B cell (primary cell): ENCODE measurements around the gene PRXL2B. TPM values are rescaled to one million over a fixed set of nuclear protein-coding genes. Genes with fewer than 3 reads are reported as not detected.

Source experiments
- ATAC-seq: fragments of 200-7000 bp; cut with Tn5 transposase; one replicate; pipeline ENCODE4 v1.10.0; 2021; ENCODE audit warnings: low read depth, mild to moderate bottlenecking, moderate number of reproducible peaks, moderate library complexity
- CTCF ChIA-PET: fragments of 350-600 bp; sonication (Branson Sonifier 250); formaldehyde crosslinking; loops from one replicate; lab custom pipeline; 2021; ENCODE audit warnings: antibody characterized with exemption, inconsistent platforms; lab: Charles Lee
- POLR2A ChIA-PET: fragments of 350-600 bp; sonication (Branson Sonifier 250); formaldehyde crosslinking; loops from one replicate; lab custom pipeline; 2021; ENCODE audit warnings: antibody characterized with exemption; lab: Charles Lee
- DNase-seq: peaks from one replicate; pipeline ENCODE4 v3.0.0; 2013
- H2AFZ ChIP-seq: 2 replicates; pipeline ENCODE4 v1.6.1; 2012; ENCODE audit warnings: mild to moderate bottlenecking, low read depth, low read length; ENCODE audit not compliant: insufficient read depth, poor library complexity, severe bottlenecking
- H3K27ac ChIP-seq, 2 donors: 1 replicate in 1 of 2; 2 replicates in 1 of 2; pipeline ENCODE4 v1.5.1; 2012 to 2013; ENCODE audit warnings: low read length in 2 of 2, mild to moderate bottlenecking in 2 of 2, moderate library complexity in 1 of 2
- H3K27me3 ChIP-seq, 4 experiments: fragments of 200-600 bp in 1 of 4; sonication (generic) in 1 of 4; replicated peaks in 1 of 4; 1 replicate in 2 of 4; 2 replicates in 2 of 4; pipeline versions ENCODE4 v1.6.1 to v1.7.0; 2013 to 2016; ENCODE audit warnings: low read length in 3 of 4, mild to moderate bottlenecking in 2 of 4, mixed read lengths in 1 of 4, moderate library complexity in 1 of 4; ENCODE audit not compliant: insufficient read depth in 4 of 4, control insufficient read depth in 3 of 4; ENCODE audit errors: control extremely low read depth in 1 of 4
- H3K36me3 ChIP-seq, 2 experiments: replicated peaks in 1 of 2; 1 replicate in 1 of 2; 2 replicates in 1 of 2; pipeline versions ENCODE4 v1.6.1 to v1.7.1; 2013; ENCODE audit warnings: low read length in 1 of 2; ENCODE audit not compliant: insufficient read depth in 2 of 2, control insufficient read depth in 1 of 2; ENCODE audit errors: control extremely low read depth in 1 of 2, extremely low read depth in 1 of 2
- H3K4me1 ChIP-seq, 2 donors: fragments of 200-600 bp in 1 of 2; sonication (generic) in 1 of 2; 1 replicate in 1 of 2; 2 replicates in 1 of 2; pipeline versions ENCODE4 v1.5.1 to v1.6.1; 2013 to 2017; ENCODE audit warnings: low read length in 2 of 2; ENCODE audit not compliant: control insufficient read depth in 2 of 2, insufficient read depth in 2 of 2
- H3K4me2 ChIP-seq: replicated peaks from 2 replicates; pipeline ENCODE3; 2012; ENCODE audit warnings: mild to moderate bottlenecking, low read depth, low read length; ENCODE audit not compliant: poor library complexity, severe bottlenecking
- H3K4me3 ChIP-seq, 5 experiments: fragments of 200-600 bp in 1 of 5; sonication (generic) in 1 of 5; 1 replicate in 3 of 5; 2 replicates in 2 of 5; pipeline versions ENCODE4 v1.5.1 to v1.7.0; 2011 to 2016; ENCODE audit warnings: low read length in 4 of 5, mild to moderate bottlenecking in 4 of 5, low read depth in 2 of 5, control low read depth in 1 of 5, moderate library complexity in 1 of 5; ENCODE audit not compliant: insufficient read depth in 1 of 5; ENCODE audit errors: control extremely low read depth in 1 of 5, extremely low read depth in 1 of 5
- H3K79me2 ChIP-seq: fragments of 200-600 bp; sonication (generic); one replicate; pipeline ENCODE4 v1.6.0; 2016; ENCODE audit warnings: low read length; ENCODE audit not compliant: control insufficient read depth, insufficient read depth
- H3K9ac ChIP-seq: fragments of 200-600 bp; sonication (generic); 2 replicates; pipeline ENCODE4 v1.6.1; 2017; ENCODE audit warnings: mild to moderate bottlenecking, low read length, moderate library complexity
- H3K9me3 ChIP-seq, 3 donors: one replicate each; pipeline versions ENCODE4 v1.6.1 to v1.7.1; 2013; ENCODE audit warnings: low read length in 2 of 3; ENCODE audit not compliant: control insufficient read depth in 2 of 3, insufficient read depth in 1 of 3; ENCODE audit errors: control extremely low read depth in 1 of 3
- H4K20me1 ChIP-seq: 2 replicates; pipeline ENCODE4 v1.6.0; 2012; ENCODE audit warnings: mild to moderate bottlenecking, low read length; ENCODE audit not compliant: insufficient read depth, control insufficient read depth, poor library complexity, severe bottlenecking
- H3K27ac Mint-ChIP-seq: one replicate; pipeline ENCODE4 v1.8.0; 2021; ENCODE audit warnings: mixed read lengths
- H3K27me3 Mint-ChIP-seq: one replicate; pipeline ENCODE4 v1.8.0; 2021; ENCODE audit warnings: mixed read lengths
- H3K4me1 Mint-ChIP-seq: one replicate; pipeline ENCODE4 v1.8.0; 2021; ENCODE audit warnings: mixed read lengths
- H3K4me3 Mint-ChIP-seq: one replicate; pipeline ENCODE4 v1.8.0; 2021; ENCODE audit warnings: mixed read lengths
- H3K9me3 Mint-ChIP-seq: one replicate; pipeline ENCODE4 v1.8.0; 2022; ENCODE audit warnings: mixed read lengths; ENCODE audit not compliant: insufficient read depth
- EZH2 ChIP-seq: IDR thresholded peaks from 2 replicates; pipeline ENCODE4 v1.6.1; 2012; ENCODE audit warnings: borderline replicate concordance, low read depth, mild to moderate bottlenecking, moderate library complexity, low read length; ENCODE audit not compliant: insufficient read depth, poor library complexity, severe bottlenecking
- WGBS: methylation state at CpG from one replicate; pipeline ENCODE4 v1.1.5; 2013; ENCODE audit warnings: missing lambda C conversion rate; ENCODE audit not compliant: insufficient coverage; 5-methylcytosine and 5-hydroxymethylcytosine counted together
- intact Hi-C: fragments of 100-400 bp; cut with micrococcal nuclease; formaldehyde crosslinking; loops from one replicate; pipeline ENCODE4 v1.10.0; 2022
- polyA minus RNA-seq: library from RNA; depleted of rRNA, polyadenylated mRNA; stranded (reverse); fragments of >200 nt; gene quantifications from 2 replicates; pipeline ENCODE4 v1.2.3, GENCODE V29; 2012
- polyA plus RNA-seq: library from polyadenylated mRNA; depleted of rRNA; stranded (reverse); fragments of >200 nt; gene quantifications from 2 replicates; pipeline ENCODE4 v1.2.3, GENCODE V29; 2012
- total RNA-seq, 2 donors: library from RNA; stranded (reverse); fragments of 120-200 nt in 1 of 2; gene quantifications; 1 replicate in 1 of 2; 2 replicates in 1 of 2; pipeline versions ENCODE4 v1.2.3 to v1.2.4, GENCODE V29; 2013 to 2022
- TF ChIP-seq, protein P1 (sequence below): fragments of 200-600 bp; IDR thresholded peaks from one replicate; pipeline ENCODE4 v1.8.0; 2022; ENCODE audit warnings: antibody characterized with exemption, mild to moderate bottlenecking

The PRXL2B gene, protein sequence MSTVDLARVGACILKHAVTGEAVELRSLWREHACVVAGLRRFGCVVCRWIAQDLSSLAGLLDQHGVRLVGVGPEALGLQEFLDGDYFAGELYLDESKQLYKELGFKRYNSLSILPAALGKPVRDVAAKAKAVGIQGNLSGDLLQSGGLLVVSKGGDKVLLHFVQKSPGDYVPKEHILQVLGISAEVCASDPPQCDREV
- 27.0 and 27.9 TPM in 2 replicates for total RNA-seq
- total RNA-seq (2013), result 4.9 TPM
- polyA plus RNA-seq, result 10.0 and 13.0 TPM in 2 replicates
- polyA minus RNA-seq, result 10.4 and 13.7 TPM in 2 replicates

DNA sequence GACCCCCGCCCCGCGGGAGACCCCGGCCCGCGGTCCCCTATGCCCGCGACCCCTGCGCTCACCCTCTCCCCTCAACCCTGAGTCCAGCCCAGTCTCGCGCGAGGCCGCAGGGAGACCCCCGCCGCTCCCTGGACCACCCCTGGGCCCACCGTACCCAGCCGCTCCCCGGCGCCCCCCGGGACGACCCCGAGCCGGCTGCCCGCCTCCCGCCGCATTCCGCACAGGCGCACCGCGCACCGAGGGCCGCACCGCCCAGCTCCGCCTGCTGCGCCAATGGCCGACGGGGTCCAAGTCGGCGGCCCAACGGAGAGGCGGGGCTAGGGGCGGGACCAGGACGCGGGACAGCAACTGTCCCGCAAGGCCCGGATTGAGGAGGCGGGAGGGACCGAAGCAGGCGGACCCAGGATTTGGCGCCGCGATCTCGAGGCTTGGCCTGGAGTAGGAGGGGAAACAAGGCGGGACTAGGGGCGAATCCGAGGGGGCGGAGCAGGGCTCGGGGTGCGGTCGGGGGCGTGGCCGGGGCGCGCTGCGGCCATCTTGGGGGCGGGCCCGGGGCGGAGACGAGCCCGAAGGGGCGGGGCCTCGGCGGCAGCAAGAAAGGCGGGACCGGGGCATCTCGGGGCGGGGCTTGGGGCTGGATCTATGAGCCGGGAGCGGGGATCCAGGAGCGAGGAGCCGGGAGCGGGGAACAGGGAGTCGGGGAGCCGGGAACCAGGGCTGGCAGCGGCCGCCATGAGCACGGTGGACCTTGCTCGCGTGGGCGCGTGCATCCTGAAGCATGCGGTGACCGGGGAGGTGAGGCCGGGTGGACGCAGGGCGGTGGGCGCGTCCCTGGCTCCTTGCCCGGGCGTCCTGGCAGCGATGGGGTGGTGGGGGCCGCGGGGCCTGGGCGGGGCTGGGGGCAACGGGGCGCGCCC, at the start of gene PRXL2B:
Gene PRXL2B (plus strand): TSS at position 624 of the 917 bp plus-strand sequence. CDS start 109 bp downstream, at position 733.
- H3K27me3 Mint-ChIP-seq, result no peaks in the 10 kb centered on the region
- H3K9ac ChIP-seq, result peak within 1 kb of the TSS; percentile 87
- H3K27me3 ChIP-seq, result no peaks in the 10 kb centered on the region
- TF ChIP-seq, protein P1, sequence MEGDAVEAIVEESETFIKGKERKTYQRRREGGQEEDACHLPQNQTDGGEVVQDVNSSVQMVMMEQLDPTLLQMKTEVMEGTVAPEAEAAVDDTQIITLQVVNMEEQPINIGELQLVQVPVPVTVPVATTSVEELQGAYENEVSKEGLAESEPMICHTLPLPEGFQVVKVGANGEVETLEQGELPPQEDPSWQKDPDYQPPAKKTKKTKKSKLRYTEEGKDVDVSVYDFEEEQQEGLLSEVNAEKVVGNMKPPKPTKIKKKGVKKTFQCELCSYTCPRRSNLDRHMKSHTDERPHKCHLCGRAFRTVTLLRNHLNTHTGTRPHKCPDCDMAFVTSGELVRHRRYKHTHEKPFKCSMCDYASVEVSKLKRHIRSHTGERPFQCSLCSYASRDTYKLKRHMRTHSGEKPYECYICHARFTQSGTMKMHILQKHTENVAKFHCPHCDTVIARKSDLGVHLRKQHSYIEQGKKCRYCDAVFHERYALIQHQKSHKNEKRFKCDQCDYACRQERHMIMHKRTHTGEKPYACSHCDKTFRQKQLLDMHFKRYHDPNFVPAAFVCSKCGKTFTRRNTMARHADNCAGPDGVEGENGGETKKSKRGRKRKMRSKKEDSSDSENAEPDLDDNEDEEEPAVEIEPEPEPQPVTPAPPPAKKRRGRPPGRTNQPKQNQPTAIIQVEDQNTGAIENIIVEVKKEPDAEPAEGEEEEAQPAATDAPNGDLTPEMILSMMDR, result no peak
- TF ChIP-seq EZH2, result no peak
- peaks cover 43% of the 10 kb centered on the region for H3K4me1 Mint-ChIP-seq
- H3K4me3 Mint-ChIP-seq, result peak within 1 kb of the TSS; percentile 95
- peak within 1 kb of the TSS; percentile 99 for H3K27ac Mint-ChIP-seq
- CTCF ChIA-PET, result interaction anchor here (0.6 to 3.9 kb wide), 18 partner anchors 10 to 412 kb away, joined by 3 to 55 read pairs (median 4); partner anchors contain the start of genes FAAP20, HES5, PANK4 and TNFRSF14
- intact Hi-C loops, result loop anchor here (1.0 to 2.0 kb wide), 3 partner anchors 8 to 382 kb away; no protein-coding TSS in a partner anchor
- peaks cover 12% of the 10 kb centered on the region for H3K79me2 ChIP-seq
- peak within 1 kb of the TSS; percentile 92 for H3K4me2 ChIP-seq
- peak within 1 kb of the TSS; percentile 63 to 81 (median 77) for H3K4me3 ChIP-seq
- peaks cover 0 to 7% (median 2%) of the 10 kb centered on the region in 3 donors for H3K9me3 ChIP-seq
- H3K4me1 ChIP-seq, result peaks cover 38 to 53% of the 10 kb centered on the region in 2 donors
- no peaks in the 10 kb centered on the region for H4K20me1 ChIP-seq
- H3K27ac ChIP-seq, result peak within 1 kb of the TSS; percentile 98 to 99
- H3K36me3 ChIP-seq, result peaks cover 0 to 5% of the 10 kb centered on the region in 2 experiments
- WGBS, result under 1% methylated on average over 101 of the region's 107 CpGs
- POLR2A ChIA-PET, result interaction anchor here (0.6 to 4.4 kb wide), 14 partner anchors 9 to 395 kb away, joined by 3 to 88 read pairs (median 5); partner anchors contain the start of genes FAAP20, MORN1, PANK4 and RER1
- DNase-seq (peak; percentile 97), ATAC-seq (peak; percentile 67)
- H2AFZ ChIP-seq, result peak within 1 kb of the TSS; percentile 87
- peaks cover 3% of the 10 kb centered on the region for H3K9me3 Mint-ChIP-seq
